Endothelial cell of umbilical vein (primary cell): ENCODE data around the gene GAPVD1. TPM values are rescaled to one million over a fixed set of nuclear protein-coding genes. Genes with fewer than 3 reads are reported as not detected.

Experiments used
- BruUV-seq: library from RNA; stranded (reverse); fragments of 400-500 nt; replicated peaks from 2 replicates; lab custom pipeline; 2021; lab: Mats Ljungman, UMichigan
- CTCF ChIA-PET: fragments of 300-600, 350-600 bp; sonication (Branson Sonifier 250); formaldehyde crosslinking; loops from one replicate; lab custom pipeline; 2021; ENCODE audit warnings: antibody characterized with exemption, inconsistent platforms; lab: Charles Lee
- POLR2A ChIA-PET: fragments of 300-600, 350-600 bp; sonication (Branson Sonifier 250); formaldehyde crosslinking; loops from one replicate; lab custom pipeline; 2021; ENCODE audit warnings: antibody characterized with exemption, inconsistent platforms; lab: Charles Lee
- DNase-seq: peaks from one replicate; pipeline ENCODE4 v3.0.0-alpha.2; 2011; ENCODE audit warnings: low read depth, low spot score
- FAIRE-seq: peaks from 2 replicates; lab custom pipeline; 2011; peaks lifted over from hg19 to GRCh38; lab: Jason Lieb, UNC
- H2AFZ ChIP-seq: 2 replicates; pipeline ENCODE4 v1.6.0; 2012; ENCODE audit warnings: low read depth, low read length, control low read depth, inconsistent platforms
- H3K27ac ChIP-seq: 2 replicates; pipeline ENCODE4 v1.5.1; 2011; ENCODE audit warnings: low read depth, mild to moderate bottlenecking, control low read depth, low read length, moderate library complexity; ENCODE audit not compliant: insufficient read depth
- H3K27me3 ChIP-seq, 2 experiments: 2 replicates each; pipeline versions ENCODE4 v1.6.0 to v1.6.1; 2011; ENCODE audit warnings: low read length in 2 of 2, mixed read lengths in 1 of 2; ENCODE audit not compliant: control insufficient read depth in 2 of 2, insufficient read depth in 2 of 2
- H3K36me3 ChIP-seq, 2 experiments: 2 replicates in 1 of 2; 3 replicates in 1 of 2; pipeline ENCODE4 v1.5.1; 2011; ENCODE audit warnings: low read length in 2 of 2, mild to moderate bottlenecking in 1 of 2, moderate library complexity in 1 of 2; ENCODE audit not compliant: control insufficient read depth in 2 of 2, insufficient read depth in 2 of 2; ENCODE audit errors: extremely low read depth in 1 of 2
- H3K4me1 ChIP-seq: 3 replicates; pipeline ENCODE4 v1.5.1; 2011; ENCODE audit warnings: mild to moderate bottlenecking, low read length; ENCODE audit not compliant: control insufficient read depth, insufficient read depth; ENCODE audit errors: extremely low read depth
- H3K4me2 ChIP-seq: 2 replicates; pipeline ENCODE4 v1.6.1; 2011; ENCODE audit warnings: low read length, control low read depth, mixed read lengths; ENCODE audit not compliant: insufficient read depth
- H3K4me3 ChIP-seq, 3 experiments: fragments of 200-600 bp in 1 of 3; sonication (generic), shearing (Covaris generic) in 1 of 3; replicated peaks in 1 of 3; 2 replicates each; pipeline ENCODE4 v1.5.1; 2011 to 2016; ENCODE audit warnings: control low read depth in 3 of 3, low read length in 3 of 3, mild to moderate bottlenecking in 2 of 3, inconsistent platforms in 1 of 3, low read depth in 1 of 3, moderate library complexity in 1 of 3; ENCODE audit not compliant: insufficient read depth in 1 of 3
- H3K79me2 ChIP-seq: 2 replicates; pipeline ENCODE4 v1.6.0; 2012; ENCODE audit warnings: low read length, inconsistent platforms; ENCODE audit not compliant: control insufficient read depth, insufficient read depth
- H3K9ac ChIP-seq: replicated peaks from 2 replicates; pipeline ENCODE3; 2011; ENCODE audit warnings: low read length, control low read depth; ENCODE audit not compliant: insufficient read depth; ENCODE audit errors: extremely low read depth
- H3K9me1 ChIP-seq: replicated peaks from 3 replicates; pipeline ENCODE4 v1.6.0; 2011; ENCODE audit warnings: mild to moderate bottlenecking, low read length; ENCODE audit not compliant: control insufficient read depth, insufficient read depth; ENCODE audit errors: extremely low read depth
- H3K9me3 ChIP-seq: replicated peaks from 2 replicates; pipeline ENCODE4 v1.5.1; 2012; ENCODE audit warnings: low read length, inconsistent platforms; ENCODE audit not compliant: control insufficient read depth, insufficient read depth
- H4K20me1 ChIP-seq: replicated peaks from 2 replicates; pipeline ENCODE3; 2011; ENCODE audit warnings: mild to moderate bottlenecking, low read length; ENCODE audit not compliant: control insufficient read depth, insufficient read depth; ENCODE audit errors: extremely low read depth
- EZH2 ChIP-seq: IDR thresholded peaks from 2 replicates; pipeline ENCODE4 v1.6.1; 2012; ENCODE audit warnings: borderline replicate concordance, low read depth, mild to moderate bottlenecking, moderate library complexity, low read length, inconsistent platforms; ENCODE audit not compliant: severe bottlenecking
- FOS ChIP-seq: IDR thresholded peaks from 2 replicates; pipeline ENCODE4 v1.6.1; 2011; ENCODE audit warnings: mild to moderate bottlenecking, low read length, moderate library complexity, borderline replicate concordance; ENCODE audit not compliant: insufficient read depth
- GATA2 ChIP-seq: IDR thresholded peaks from 2 replicates; pipeline ENCODE4 v1.7.0; 2011; ENCODE audit warnings: low read depth, mild to moderate bottlenecking, moderate library complexity, mixed read lengths, low read length; ENCODE audit not compliant: insufficient read length, insufficient read depth
- JUN ChIP-seq: IDR thresholded peaks from 2 replicates; pipeline ENCODE4 v1.6.1; 2011; ENCODE audit warnings: borderline replicate concordance, low read depth; ENCODE audit not compliant: insufficient read length, insufficient read depth
- dilution Hi-C: fragments of 300-500 bp; cut with MboI; formaldehyde crosslinking; loops from one replicate; pipeline ENCODE4 v1.15.0; 2019; ENCODE audit warnings: low sequenced_read_pairs; ENCODE audit not compliant: extremely low pct_ligation_motif_present
- intact Hi-C: fragments of 100-400 bp; cut with micrococcal nuclease; formaldehyde crosslinking; loops from one replicate; pipeline ENCODE4 v1.10.0; 2022
- polyA plus RNA-seq, 4 experiments: library from polyadenylated mRNA; depleted of rRNA in 3 of 4; stranded (reverse) in 3 of 4; unstranded in 1 of 4; fragments of >200 nt; gene quantifications; 2 replicates each; pipeline versions ENCODE4 v1.2.1 to v1.2.3, GENCODE V29; 2011 to 2012; ENCODE audit warnings: missing spikeins in 1 of 4
- total RNA-seq: library from RNA; stranded (reverse); gene quantifications from 2 replicates; pipeline ENCODE4 v1.2.3, GENCODE V29; 2021
- TF ChIP-seq, protein P1 (sequence below): IDR thresholded peaks from 2 replicates; pipeline ENCODE4 v1.6.1; 2011; ENCODE audit not compliant: insufficient read depth, insufficient read length

The GAPVD1 gene
- total and polyA plus RNA-seq, 2 donors (not counting 3 experiments of a cell fraction or from before 2014, with no cell fraction given), result 10.7 to 53.2 TPM

DNA sequence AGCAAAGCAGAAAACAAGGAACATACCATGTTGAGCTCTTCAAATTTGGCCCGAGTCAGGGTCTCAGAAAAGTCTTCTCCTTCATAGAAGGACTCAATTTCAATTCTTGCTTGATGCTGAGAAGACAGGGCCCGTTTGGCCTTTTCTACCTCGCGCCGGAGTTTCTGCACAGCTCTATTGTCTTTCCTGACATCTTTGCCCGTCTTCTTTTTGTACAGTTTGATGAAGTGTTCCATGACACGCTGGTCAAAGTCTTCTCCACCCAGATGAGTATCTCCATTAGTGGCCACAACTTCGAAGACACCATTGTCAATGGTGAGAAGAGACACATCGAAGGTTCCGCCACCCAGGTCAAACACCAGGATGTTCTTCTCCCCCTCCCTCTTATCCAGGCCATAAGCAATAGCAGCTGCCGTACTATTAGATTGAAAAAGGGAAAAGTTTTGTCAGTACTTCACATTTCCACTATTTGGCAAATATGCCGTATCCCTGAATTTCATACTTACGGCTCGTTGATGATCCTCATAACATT is 22.6 kb upstream of the GAPVD1 start:
- no peaks in the 10 kb centered on the region for H3K9me1 ChIP-seq
- no peaks in the 10 kb centered on the region for H3K9me3 ChIP-seq
- H3K27me3 ChIP-seq, result no peaks in the 10 kb centered on the region
- peaks cover 57% of the 10 kb centered on the region for H3K79me2 ChIP-seq
- DNase-seq (no peak), FAIRE-seq (no peak)
- H4K20me1 ChIP-seq, result peaks cover 16% of the 10 kb centered on the region
- peak overlapping the region; percentile 93 for H3K4me2 ChIP-seq
- peak overlapping the region; percentile 77 to 97 (median 96) for H3K4me3 ChIP-seq
- no TSS peak for BruUV-seq
- peaks cover 49% of the 10 kb centered on the region for H3K4me1 ChIP-seq
- dilution Hi-C loops, result no loop called here
- H3K27ac ChIP-seq, result no peak overlapping the region
- TF ChIP-seq JUN (no peak), FOS (no peak), GATA2 (no peak), EZH2 (no peak)
- TF ChIP-seq, protein P1, sequence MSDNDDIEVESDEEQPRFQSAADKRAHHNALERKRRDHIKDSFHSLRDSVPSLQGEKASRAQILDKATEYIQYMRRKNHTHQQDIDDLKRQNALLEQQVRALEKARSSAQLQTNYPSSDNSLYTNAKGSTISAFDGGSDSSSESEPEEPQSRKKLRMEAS, result no peak
- CTCF ChIA-PET, result interaction anchor here (0.7 kb wide), 1 partner anchor 383 kb away, joined by 3 read pairs; no protein-coding TSS in a partner anchor
- H3K9ac ChIP-seq, result peak overlapping the region; percentile 93
- POLR2A ChIA-PET, result interaction anchor here (1.5 kb wide), 1 partner anchor 23 kb away, joined by 4 read pairs; the partner anchor contains the start of gene GAPVD1
- intact Hi-C loops, result no loop called here
- H2AFZ ChIP-seq, result no peak overlapping the region
- peaks cover 23 to 30% of the 10 kb centered on the region in 2 experiments for H3K36me3 ChIP-seq
